ENCODE data around the gene KIF20A. TPM values are rescaled to one million over a fixed set of nuclear protein-coding genes. Genes with fewer than 3 reads are reported as not detected.
A peak's percentile ranks its signal among the peaks of the same experiment; 100 is the strongest.
"Not testable (repeated sequence)": the region's sequence is repeated elsewhere in the genome, so short reads cannot be mapped to it uniquely, and the experiment has no call there.

The KIF20A gene
- total RNA-seq, 3 donors from 2014 or later = 0.29 to 2.1 TPM; not detected in 1

GRCh38 chr5:138139781-138140090, 39.2 kb upstream of the KIF20A start:
- H3K4me3 ChIP-seq = peak overlapping the region in 2 of 3 donors; percentile 64 to 68

DNA sequence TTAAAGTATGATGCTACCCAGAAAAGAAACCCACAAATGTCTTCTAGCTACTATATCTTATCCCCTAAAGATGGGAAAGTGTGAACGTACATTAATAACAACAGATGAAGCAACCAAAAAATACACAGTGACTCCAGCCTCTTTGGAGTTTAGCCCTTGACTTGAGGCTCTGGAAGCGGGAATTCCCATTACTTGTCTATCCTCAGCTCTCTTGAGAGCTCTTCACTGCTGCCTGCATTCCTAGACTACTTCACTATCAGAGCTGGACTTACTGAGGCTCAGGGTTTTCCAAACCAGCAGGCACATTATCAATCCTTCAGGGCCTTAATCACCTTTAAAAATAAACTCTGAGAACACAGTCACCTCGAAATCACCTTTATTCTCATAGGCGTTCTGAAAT, 38.6 kb upstream of the KIF20A start:
- intact Hi-C loops (cut with DNase I; ENCODE audit: low total_unique reads) = no loop called here
- H3K27ac ChIP-seq = no peak overlapping the region
- TF ChIP-seq CTCF (IDR thresholded peaks at IDR 0.05) (no peak), POLR2AphosphoS5 (IDR thresholded peaks at IDR 0.05) (no peak), POLR2A (IDR thresholded peaks at IDR 0.05) (no peak)
- no peaks in the 10 kb centered on the region for H3K36me3 ChIP-seq
- H3K27me3 ChIP-seq = no peaks in the 10 kb centered on the region
- no peaks in the 10 kb centered on the region for H3K9me3 ChIP-seq
- no peaks in the 10 kb centered on the region for H3K4me1 ChIP-seq
- no peak for DNase-seq (ENCODE audit: low spot score in 2 of 2)
- no peak overlapping the region for H3K4me3 ChIP-seq

More at GRCh38 chr5:138139781-138140090, 39.2 kb upstream of the KIF20A start:
- H3K27me3 ChIP-seq = no peaks in the 10 kb centered on the region
- H3K27ac ChIP-seq = no peak overlapping the region
- no peaks in the 10 kb centered on the region for H3K4me1 ChIP-seq
- H3K36me3 ChIP-seq = no peaks in the 10 kb centered on the region
- H3K9me3 ChIP-seq = no peaks in the 10 kb centered on the region
- TF ChIP-seq POLR2AphosphoS5 (IDR thresholded peaks at IDR 0.05) (no peak), POLR2A (IDR thresholded peaks at IDR 0.05) (no peak), CTCF (IDR thresholded peaks at IDR 0.05) (no peak)
- intact Hi-C loops (cut with DNase I; ENCODE audit: low total_unique reads) = no loop called here
- DNase-seq (ENCODE audit: low spot score in 2 of 2) = no peak

- no peak for DNase-seq (ENCODE audit: low spot score in 2 of 2)
- no peaks in the 10 kb centered on the region for H3K4me1 ChIP-seq
- no peaks in the 10 kb centered on the region for H3K9me3 ChIP-seq
- no peaks in the 10 kb centered on the region for H3K36me3 ChIP-seq
- intact Hi-C loops (cut with DNase I; ENCODE audit: low total_unique reads) = no loop called here
- no peak overlapping the region for H3K27ac ChIP-seq
- H3K4me3 ChIP-seq = no peak overlapping the region
- TF ChIP-seq POLR2A (IDR thresholded peaks at IDR 0.05) (no peak), POLR2AphosphoS5 (IDR thresholded peaks at IDR 0.05) (no peak), CTCF (IDR thresholded peaks at IDR 0.05) (no peak)
- H3K27me3 ChIP-seq = no peaks in the 10 kb centered on the region
Measured at GRCh38 chr5:138141734-138142133, 37.2 kb upstream of the KIF20A start.

DNA sequence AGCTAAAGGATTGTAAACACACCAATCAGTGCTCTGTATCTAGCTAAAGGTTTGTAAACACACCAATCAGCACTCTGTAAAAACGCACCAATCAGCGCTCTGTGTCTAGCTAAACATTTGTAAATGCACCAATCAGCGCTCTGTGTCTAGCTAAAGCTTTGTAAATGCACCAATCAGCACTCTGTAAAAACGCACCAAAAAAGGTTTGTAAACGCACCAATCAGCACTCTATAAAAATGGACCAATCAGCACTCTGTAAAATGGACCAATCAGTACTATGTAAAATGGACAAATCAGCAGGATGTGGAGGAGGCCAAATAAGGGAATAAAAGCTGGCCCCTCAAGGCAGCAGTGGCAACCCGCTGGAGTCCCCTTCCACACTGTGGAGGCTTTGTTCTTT, 35.3 kb upstream of the KIF20A start:
- H3K9me3 ChIP-seq; H3K27me3 ChIP-seq; DNase-seq (ENCODE audit: low spot score in 2 of 2); H3K27ac ChIP-seq; intact Hi-C loops (cut with DNase I; ENCODE audit: low total_unique reads); H3K36me3 ChIP-seq; H3K4me3 ChIP-seq; H3K4me1 ChIP-seq: not testable (repeated sequence)

GRCh38 chr5:138148811-138149210, 30.1 kb upstream of the KIF20A start:
- TF ChIP-seq POLR2AphosphoS5 (IDR thresholded peaks at IDR 0.05) = no peak
- no peak for TF ChIP-seq POLR2A (IDR thresholded peaks at IDR 0.05)
- TF ChIP-seq CTCF (IDR thresholded peaks at IDR 0.05) = no peak
- Histone ChIP-seq H3K36me3 (no peaks in the 10 kb centered on the region), H3K4me3 (no peak overlapping the region), H3K9me3 (no peaks in the 10 kb centered on the region), H3K27me3 (no peaks in the 10 kb centered on the region), H3K4me1 (no peaks in the 10 kb centered on the region), H3K27ac (no peak overlapping the region)
- intact Hi-C loops (cut with DNase I; ENCODE audit: low total_unique reads) = no loop called here
- no peak for DNase-seq (ENCODE audit: low spot score in 2 of 2)

- H3K4me3 ChIP-seq = no peak overlapping the region
- no peaks in the 10 kb centered on the region for H3K4me1 ChIP-seq
- no peak overlapping the region for H3K27ac ChIP-seq
- no peak for TF ChIP-seq POLR2A (IDR thresholded peaks at IDR 0.05)
- no peak for TF ChIP-seq POLR2AphosphoS5 (IDR thresholded peaks at IDR 0.05)
- TF ChIP-seq CTCF (IDR thresholded peaks at IDR 0.05) = no peak
- intact Hi-C loops (cut with DNase I; ENCODE audit: low total_unique reads) = no loop called here
- H3K27me3 ChIP-seq = no peaks in the 10 kb centered on the region
- H3K36me3 ChIP-seq = no peaks in the 10 kb centered on the region
- H3K9me3 ChIP-seq = no peaks in the 10 kb centered on the region
- no peak for DNase-seq (ENCODE audit: low spot score in 2 of 2)
Measured at GRCh38 chr5:138149530-138149929, 29.4 kb upstream of the KIF20A start.

- H3K4me3 ChIP-seq; H3K27ac ChIP-seq; H3K36me3 ChIP-seq; H3K4me1 ChIP-seq; DNase-seq (ENCODE audit: low spot score in 2 of 2); H3K27me3 ChIP-seq; intact Hi-C loops (cut with DNase I; ENCODE audit: low total_unique reads); H3K9me3 ChIP-seq: not testable (repeated sequence)
Measured at GRCh38 chr5:138155977-138156376, 22.9 kb upstream of the KIF20A start.
